ENCODE data around the gene GRIK4.

- TF ChIP-seq CTCF (conservative IDR thresholded peaks at IDR 0.05; ENCODE audit: low read length) (no peak), EZH2phosphoT487 (IDR thresholded peaks at IDR 0.05; ENCODE audit: borderline replicate concordance, low read depth, low read length) (no peak)
Measured at GRCh38 chr11:120500414-120501071, 11.0 kb upstream of the GRIK4 start.

All from OCI-LY7 (cell line).